Camera-type eye (tissue), 1 donor: ENCODE results near the gene TP53TG5. TPM values are rescaled to one million over a fixed set of nuclear protein-coding genes. Genes with fewer than 3 reads are reported as not detected.

Experiments used
- total RNA-seq: library from RNA; depleted of rRNA; stranded (reverse); fragments of >200 nt; gene quantifications from one replicate; pipeline ENCODE4 v1.2.3, GENCODE V29; 2014

The TP53TG5 gene
- total RNA-seq, result not detected

DNA sequence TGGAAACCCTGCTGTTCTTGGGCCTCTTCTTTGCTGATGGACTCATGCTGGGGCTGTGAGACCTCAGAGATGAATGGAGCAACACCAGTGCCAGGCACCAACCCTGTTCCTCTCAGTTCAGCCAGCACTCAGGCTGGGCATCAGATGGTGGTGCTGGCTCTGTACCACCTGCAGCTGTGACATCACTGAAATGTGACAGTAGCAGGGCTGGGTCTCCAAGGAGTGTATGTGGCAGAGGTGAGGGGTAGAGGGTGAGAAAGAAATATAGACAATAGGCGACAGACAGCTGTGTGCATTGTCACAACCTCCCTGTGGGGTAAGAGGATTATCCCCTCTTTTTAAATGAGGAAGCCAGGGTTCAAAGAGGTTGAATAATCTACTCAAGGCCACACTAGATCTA, at the start of gene TP53TG5:
TP53TG5 (minus strand) TSS at position 135 of the 400 bp plus-strand sequence; CDS start at position 46, 89 bp downstream.

DNA sequence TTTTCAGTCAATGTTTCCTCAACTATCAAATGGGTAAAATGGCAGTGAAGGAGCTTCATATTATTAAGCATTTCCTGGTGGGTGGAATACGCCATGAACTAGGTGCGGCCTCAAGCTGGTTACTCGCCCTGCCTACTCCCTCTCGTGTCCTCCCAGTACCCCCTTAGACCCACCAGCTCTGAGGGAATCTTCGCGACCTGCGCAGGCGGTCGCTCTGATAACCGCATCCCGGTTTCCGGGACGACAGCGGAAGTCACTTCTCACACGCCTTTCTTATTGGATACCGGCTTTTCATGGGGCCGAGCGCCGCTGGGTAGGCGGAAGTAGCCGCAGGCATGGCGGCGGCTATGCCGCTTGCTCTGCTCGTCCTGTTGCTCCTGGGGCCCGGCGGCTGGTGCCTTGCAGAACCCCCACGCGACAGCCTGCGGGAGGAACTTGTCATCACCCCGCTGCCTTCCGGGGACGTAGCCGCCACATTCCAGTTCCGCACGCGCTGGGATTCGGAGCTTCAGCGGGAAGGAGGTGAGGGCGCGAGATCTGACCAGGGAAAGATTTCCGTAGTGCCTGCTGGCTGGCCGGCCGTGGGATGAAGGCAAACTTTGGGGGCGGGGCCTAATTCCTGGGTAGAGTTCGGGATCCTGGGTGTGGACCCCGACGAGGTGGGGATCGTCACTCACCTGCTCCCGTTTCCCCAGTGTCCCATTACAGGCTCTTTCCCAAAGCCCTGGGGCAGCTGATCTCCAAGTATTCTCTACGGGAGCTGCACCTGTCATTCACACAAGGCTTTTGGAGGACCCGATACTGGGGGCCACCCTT, 37.9 kb upstream of the TP53TG5 start, which contains the start of gene PIGT:
PIGT (plus strand) TSS at position 320 of the 816 bp plus-strand sequence; CDS start at position 336, 16 bp downstream.

DNA sequence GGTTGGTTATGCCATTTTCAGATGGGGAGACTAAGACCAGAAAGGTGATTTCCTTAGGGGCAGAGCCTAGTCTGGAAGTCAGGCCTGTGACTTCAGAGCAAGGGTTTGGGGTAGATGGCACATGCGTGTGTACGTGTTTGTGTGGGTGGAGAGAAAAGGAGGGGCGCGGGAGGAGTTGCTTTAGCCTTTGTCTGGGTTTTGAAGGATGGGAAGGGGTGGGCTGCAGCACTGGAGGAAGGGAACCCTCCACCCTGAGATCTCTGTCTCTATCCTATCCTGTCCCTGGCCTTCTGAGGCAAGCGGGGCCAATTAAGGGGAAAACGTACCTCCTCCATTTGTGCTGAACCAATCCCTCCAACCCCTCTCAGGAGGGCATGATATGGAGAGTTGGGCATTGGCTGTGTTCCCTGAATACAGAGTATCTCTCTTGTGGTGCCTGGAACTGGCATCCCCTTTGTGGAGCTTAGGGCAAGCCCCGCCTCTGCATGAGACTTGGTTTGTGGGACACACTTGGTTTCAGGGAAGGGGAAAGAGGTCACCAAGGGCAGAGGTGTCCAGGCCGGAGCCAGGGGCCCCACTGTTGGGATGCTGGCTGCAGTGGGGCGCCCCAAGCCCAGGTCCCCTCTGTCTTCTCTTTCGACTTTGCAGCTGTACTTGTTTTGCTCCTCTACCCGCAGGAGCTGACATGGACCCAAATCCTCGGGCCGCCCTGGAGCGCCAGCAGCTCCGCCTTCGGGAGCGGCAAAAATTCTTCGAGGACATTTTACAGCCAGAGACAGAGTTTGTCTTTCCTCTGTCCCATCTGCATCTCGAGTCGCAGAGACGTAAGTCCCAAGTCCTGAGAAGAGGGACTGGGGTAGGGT, 29.9 kb upstream of the TP53TG5 start, which contains the start of gene DBNDD2:
DBNDD2 (plus strand) TSS at position 507 of the 863 bp plus-strand sequence; CDS start at position 686, 179 bp downstream.

DNA sequence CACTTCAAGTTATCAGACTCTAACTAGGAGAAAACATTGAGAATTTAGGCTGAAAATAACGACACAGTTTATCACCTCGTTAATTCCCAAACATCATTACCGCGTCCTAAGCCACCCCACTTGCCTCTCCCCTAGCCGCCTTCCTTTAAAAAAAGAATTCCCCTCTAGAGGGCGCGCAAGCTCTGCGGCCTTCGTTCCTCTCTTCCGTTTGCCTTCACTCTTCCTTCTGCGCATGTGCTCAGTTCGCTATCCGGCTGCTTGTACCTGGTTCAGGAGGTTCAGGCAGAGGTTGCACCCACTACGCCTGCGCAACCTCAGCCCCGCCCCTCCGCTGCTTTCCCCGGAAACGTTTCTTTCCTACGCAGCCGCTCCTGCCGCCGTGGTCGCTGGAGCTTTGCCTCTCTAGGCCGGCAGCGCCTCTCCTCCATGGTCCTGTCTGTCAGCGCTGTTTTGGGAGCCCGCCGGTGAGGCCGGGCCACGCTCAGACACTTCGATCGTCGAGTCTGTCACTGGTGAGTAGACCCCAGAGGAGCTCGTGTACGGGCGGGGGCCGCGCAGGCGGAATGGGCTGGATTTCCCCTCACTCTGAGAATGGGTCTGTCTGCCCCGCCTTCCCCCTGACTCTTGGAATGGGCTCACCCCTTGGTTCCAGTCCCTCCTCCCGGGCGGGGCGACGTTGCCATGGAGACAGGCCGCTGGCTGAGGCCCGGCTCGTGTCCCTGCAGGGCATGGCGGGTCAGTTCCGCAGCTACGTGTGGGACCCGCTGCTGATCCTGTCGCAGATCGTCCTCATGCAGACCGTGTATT, 15.1 kb downstream of the TP53TG5 start, which contains the start of gene SYS1:
SYS1 (plus strand) TSS at position 353 of the 807 bp plus-strand sequence; CDS start at position 729, 376 bp downstream.

DNA sequence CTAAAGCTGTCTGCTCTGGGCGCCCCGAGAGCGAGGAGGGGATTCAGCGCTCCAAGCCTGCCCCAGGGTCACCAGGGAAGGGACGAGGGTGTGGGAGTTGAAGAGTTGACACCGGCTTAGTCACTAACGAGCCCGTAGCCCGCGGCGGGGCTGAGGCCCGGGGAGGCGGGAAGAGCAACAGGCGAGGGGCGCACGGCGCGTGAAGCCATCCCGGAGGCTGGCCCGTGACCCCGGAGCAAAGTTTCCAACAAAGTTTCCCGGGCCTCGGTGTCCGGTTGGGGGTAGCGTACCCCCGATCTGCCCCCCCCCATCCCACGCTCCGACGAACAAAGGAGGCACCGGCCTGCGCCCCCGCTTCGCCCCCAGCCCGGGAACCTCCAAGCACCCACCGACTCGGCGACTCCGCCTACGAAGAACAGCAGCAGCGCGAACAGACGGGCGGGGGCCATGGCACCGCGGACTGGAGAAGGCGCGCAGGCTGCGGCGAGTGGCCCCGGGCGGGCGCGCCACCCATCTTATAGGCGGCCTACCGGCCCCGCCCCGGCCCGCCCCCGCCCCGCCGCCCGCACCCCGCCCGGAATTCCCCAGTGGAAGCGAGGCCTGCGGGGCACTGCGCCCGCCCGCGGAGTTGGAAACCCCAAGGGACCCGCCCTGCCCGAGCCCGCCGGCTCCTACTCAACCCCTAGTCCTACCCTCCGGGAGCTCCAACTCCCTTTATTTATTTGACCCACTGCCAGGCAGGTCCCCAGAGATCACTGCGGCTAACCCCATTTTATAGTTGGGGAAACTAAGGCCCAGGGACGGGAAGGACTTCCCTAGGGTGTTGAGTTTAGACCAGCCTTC, 30.0 kb downstream of the TP53TG5 start, which contains the start of gene SDC4:
SDC4 (minus strand) TSS at position 489 of the 843 bp plus-strand sequence; CDS start at position 449, 40 bp downstream.

Other genes starting within 250 kb of the TP53TG5 start
- gene PI3, start 203.4 kb downstream of the TP53TG5 start, total RNA-seq, result not detected
- not detected for gene SEMG1, start 171.3 kb downstream of the TP53TG5 start, total RNA-seq
- gene SEMG2, start 157.0 kb downstream of the TP53TG5 start, total RNA-seq, result not detected
- gene SLPI, start 123.8 kb downstream of the TP53TG5 start, total RNA-seq, result 61.1 TPM
- not detected for gene RBPJL, start 71.5 kb downstream of the TP53TG5 start, total RNA-seq
- 11.4 TPM for gene MATN4, start 70.0 kb downstream of the TP53TG5 start, total RNA-seq
- gene SDC4, start 29.9 kb downstream of the TP53TG5 start, total RNA-seq, result 42.4 TPM
- 32.8 TPM for gene SYS1, start 15.2 kb downstream of the TP53TG5 start, total RNA-seq
- gene DBNDD2, start 30.0 kb upstream of the TP53TG5 start, total RNA-seq, result 13.4 TPM
- 26.3 TPM for gene PIGT, start 37.8 kb upstream of the TP53TG5 start, total RNA-seq
- gene WFDC2, start 91.4 kb upstream of the TP53TG5 start, total RNA-seq, result 2.4 TPM
- not detected for gene SPINT3, start 137.3 kb upstream of the TP53TG5 start, total RNA-seq
- gene WFDC6, start 161.2 kb upstream of the TP53TG5 start, total RNA-seq, result not detected
- gene EPPIN, start 169.1 kb upstream of the TP53TG5 start, total RNA-seq, result not detected
- not detected for gene WFDC8, start 201.0 kb upstream of the TP53TG5 start, total RNA-seq